ENCODE results near the gene TSPAN11.

TSPAN11 gene

GRCh38 chr12:30900351-30900750 is 26.2 kb upstream of the TSPAN11 start:
- DNase-seq (ENCODE audit: extremely low read depth, low read depth): no peak
- H3K4me3 ChIP-seq (replicated peaks; ENCODE audit: low read depth, low read length): no peak overlapping the region
- TF ChIP-seq CTCF (IDR thresholded peaks at IDR 0.05; ENCODE audit: low read depth, low read length, missing control alignments): no peak

- no peak for DNase-seq (ENCODE audit: extremely low read depth, low read depth)
- no peak for TF ChIP-seq CTCF (IDR thresholded peaks at IDR 0.05; ENCODE audit: low read depth, low read length, missing control alignments)
- H3K4me3 ChIP-seq (replicated peaks; ENCODE audit: low read depth, low read length): no peak overlapping the region
Observed at GRCh38 chr12:30902001-30902400, 24.5 kb upstream of the TSPAN11 start.

DNA sequence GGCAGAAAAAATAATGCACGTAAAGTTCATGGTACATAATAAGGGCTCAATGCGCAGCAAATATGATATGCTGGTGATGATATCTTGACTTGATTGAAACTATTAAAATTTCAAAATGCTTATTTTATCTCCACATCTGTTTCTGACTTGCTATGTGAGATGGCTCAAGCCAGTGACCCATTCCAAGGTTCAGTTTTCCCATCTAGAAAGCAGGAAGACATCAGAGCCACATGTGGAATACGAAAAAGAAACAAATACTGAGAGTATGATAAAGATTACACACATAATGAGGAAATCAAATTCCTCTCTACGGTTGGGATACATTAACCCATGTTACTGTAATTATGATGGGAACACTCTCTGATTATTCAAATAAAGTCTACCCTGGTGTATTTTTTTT is 24.0 kb upstream of the TSPAN11 start:
- no peak overlapping the region for H3K4me3 ChIP-seq (replicated peaks; ENCODE audit: low read depth, low read length)
- no peak for DNase-seq (ENCODE audit: extremely low read depth, low read depth)
- TF ChIP-seq CTCF (IDR thresholded peaks at IDR 0.05; ENCODE audit: low read depth, low read length, missing control alignments): no peak

DNA sequence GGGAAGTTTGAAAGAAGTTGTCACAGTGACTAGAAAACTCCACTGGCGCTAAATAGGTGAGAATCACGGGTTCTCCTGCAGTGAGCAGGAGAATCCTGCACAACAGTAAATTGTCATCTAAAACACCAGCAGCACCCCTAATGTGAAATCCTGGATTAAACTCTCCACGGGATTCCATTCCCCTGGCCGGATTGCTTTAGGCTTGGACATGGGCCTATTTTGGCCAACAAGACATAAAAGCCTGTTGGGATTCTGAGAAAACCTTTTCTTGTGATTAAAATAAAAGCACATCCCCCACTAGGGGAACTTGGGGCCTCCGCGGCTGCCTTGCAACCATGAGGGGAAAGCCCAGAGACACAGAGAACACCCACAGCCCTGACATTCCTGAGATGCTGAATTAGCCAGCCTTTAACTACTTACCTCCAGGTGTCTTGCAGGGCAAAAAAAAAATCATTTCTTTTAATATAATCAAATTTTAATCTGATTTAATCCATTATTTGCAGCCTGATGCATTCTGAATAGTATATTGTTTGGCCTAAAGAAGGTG is 21.0 kb upstream of the TSPAN11 start:
- no peak overlapping the region for H3K4me3 ChIP-seq (replicated peaks; ENCODE audit: low read depth, low read length)
- DNase-seq (ENCODE audit: extremely low read depth, low read depth): no peak
- TF ChIP-seq CTCF (IDR thresholded peaks at IDR 0.05; ENCODE audit: low read depth, low read length, missing control alignments): no peak

DNA sequence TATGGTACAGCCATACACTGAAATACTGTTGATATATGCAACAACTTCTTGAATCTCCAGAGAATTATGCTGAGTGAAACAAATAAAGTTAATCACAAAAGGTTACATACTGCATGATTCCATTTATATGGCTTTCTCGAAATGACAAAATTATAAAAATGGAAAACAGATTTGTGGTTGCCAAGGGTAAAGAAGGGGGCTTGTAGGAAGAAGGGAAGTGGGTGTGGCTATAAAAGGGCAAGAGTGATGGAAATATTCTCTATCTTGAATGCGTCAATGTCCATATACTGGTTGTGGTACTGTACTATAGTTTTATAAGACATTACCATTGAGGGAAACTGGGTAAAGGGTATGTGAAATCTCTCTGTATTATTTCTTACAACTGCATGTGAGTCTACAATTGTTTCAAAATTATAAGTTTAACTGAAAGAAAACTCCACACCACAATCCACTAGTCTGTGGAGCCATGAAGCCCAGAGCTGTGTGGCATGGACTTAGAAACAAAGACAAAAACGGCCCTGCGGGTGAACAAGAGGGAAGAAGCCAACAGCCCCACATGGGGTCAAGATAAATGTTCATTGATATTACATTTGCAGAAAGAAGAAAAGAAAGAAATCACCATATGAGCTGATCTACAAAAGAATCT is 18.3 kb upstream of the TSPAN11 start:
- no peak overlapping the region for H3K4me3 ChIP-seq (replicated peaks; ENCODE audit: low read depth, low read length)
- no peak for TF ChIP-seq CTCF (IDR thresholded peaks at IDR 0.05; ENCODE audit: low read depth, low read length, missing control alignments)
- DNase-seq (ENCODE audit: extremely low read depth, low read depth): no peak

DNA sequence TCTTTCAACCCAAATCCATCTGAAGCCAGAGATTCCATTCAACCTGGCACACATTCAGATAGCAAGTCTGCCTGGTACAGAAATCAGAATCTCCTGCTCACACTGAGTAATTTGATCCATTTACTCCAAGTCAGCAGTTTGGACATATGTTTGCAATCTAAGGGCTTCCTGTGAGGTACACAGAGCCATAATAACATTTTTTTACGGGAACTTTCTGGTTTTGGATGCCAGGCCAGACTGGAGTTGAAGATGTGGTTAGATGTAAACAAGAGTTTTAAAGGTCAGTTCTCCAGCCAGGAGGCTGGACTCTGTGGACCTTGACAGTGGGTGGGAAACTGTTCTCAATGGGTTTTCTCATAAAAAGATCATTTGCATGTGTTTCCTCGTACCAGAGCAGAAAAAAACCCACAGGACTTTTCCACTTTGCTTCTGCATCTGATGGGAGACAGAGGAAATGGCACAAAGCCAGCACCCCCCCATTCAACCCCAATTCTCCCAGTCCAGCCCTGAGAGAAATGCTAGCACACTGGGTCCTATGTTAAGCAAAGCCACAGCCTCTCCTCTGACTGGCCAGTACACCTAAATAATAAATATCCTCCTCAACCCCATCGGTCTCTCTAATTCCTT is 17.7 kb upstream of the TSPAN11 start:
- DNase-seq (ENCODE audit: extremely low read depth, low read depth): peak; percentile 97
- TF ChIP-seq CTCF (IDR thresholded peaks at IDR 0.05; ENCODE audit: low read depth, low read length, missing control alignments): no peak
- H3K4me3 ChIP-seq (replicated peaks; ENCODE audit: low read depth, low read length): no peak overlapping the region

Data from HFF-Myc (cell line).